IPS-18c (cell line): ENCODE measurements around the gene IRF2BP2.

Experiments used
- H3K4me3 ChIP-seq: 2 replicates; pipeline ENCODE4 v1.7.0; 2013; ENCODE audit warnings: low read depth, mild to moderate bottlenecking, low read length, moderate library complexity; ENCODE audit not compliant: insufficient read depth
- H3K9me3 ChIP-seq: one replicate; pipeline ENCODE4 v1.6.1; 2013; ENCODE audit warnings: mild to moderate bottlenecking, low read length, moderate library complexity; ENCODE audit not compliant: control insufficient read depth, insufficient read depth

Gene IRF2BP2

DNA sequence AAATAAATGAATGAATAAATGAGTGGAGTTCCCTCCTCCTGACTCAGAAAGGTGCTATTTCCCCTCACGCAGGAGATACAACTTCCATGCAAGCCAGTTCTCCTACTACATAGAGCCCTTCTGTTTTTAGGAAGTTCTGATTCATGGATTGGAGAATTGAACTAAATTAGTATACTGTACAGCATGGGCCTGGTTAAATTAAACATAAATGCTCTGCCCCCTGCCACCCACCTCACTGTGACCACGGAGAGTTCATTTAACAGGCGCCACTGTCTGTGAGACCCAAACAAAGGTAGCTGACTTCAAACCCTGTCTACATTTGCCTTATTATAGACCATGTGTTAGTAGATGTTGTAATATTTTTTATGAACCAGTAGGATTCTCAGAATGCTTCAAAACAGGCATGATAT is 9.1 kb upstream of the IRF2BP2 start:
- no peak overlapping the region for H3K4me3 ChIP-seq

DNA sequence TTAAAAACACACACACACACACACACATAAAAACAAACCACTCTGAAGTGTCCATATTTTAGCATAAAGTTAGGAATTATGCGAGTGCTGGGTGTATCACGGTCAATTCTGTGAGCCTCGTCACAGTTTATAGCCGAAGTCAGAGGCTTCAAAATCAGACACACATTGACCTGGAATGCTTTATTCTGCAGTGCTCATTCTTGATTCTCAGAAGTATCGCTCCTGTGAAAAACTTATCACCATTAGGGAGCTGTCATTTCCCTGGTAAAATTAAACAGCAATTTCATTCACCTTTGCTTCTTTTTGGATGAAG is 8.7 kb upstream of the IRF2BP2 start:
- Histone ChIP-seq H3K4me3 (no peak overlapping the region), H3K9me3 (no peaks in the 10 kb centered on the region)

More for the DNA sequence above, 9.1 kb upstream of the IRF2BP2 start:
- no peaks in the 10 kb centered on the region for H3K9me3 ChIP-seq

DNA sequence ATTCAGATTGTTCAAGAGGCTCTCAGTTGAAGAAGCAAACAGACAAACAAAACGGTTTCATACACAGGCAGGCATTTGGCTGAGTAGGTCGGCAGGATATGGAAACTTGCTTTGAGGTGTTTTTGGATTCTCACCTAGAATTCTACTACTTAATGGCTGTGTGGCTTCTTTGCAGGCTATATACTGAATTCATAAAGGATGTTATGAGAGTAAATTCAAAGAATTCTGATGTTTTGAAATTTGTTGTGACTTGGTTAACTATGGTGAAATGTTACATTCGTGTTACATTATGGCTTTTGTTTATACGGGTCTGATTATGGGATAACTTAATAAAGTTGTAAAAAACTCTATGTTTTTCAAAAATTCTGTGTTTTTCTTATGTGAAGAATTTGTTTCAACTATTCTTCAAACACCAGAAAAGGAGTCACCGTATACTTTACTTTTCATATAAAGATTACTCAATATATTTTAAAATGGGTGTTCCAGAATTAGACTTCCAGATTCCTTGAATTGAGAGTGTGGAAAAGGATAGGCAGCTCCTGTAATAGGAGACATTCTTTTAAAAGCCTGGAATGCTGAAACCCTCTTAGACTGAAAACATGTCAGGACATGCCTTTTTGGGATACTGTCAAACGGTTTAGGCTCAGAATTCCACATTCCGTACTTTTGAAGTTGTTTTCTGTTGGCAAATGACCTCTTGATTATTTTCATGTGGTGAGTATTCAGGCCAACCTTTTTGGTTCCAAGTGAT is 8.2 kb upstream of the IRF2BP2 start:
- no peaks in the 10 kb centered on the region for H3K9me3 ChIP-seq
- no peak overlapping the region for H3K4me3 ChIP-seq

DNA sequence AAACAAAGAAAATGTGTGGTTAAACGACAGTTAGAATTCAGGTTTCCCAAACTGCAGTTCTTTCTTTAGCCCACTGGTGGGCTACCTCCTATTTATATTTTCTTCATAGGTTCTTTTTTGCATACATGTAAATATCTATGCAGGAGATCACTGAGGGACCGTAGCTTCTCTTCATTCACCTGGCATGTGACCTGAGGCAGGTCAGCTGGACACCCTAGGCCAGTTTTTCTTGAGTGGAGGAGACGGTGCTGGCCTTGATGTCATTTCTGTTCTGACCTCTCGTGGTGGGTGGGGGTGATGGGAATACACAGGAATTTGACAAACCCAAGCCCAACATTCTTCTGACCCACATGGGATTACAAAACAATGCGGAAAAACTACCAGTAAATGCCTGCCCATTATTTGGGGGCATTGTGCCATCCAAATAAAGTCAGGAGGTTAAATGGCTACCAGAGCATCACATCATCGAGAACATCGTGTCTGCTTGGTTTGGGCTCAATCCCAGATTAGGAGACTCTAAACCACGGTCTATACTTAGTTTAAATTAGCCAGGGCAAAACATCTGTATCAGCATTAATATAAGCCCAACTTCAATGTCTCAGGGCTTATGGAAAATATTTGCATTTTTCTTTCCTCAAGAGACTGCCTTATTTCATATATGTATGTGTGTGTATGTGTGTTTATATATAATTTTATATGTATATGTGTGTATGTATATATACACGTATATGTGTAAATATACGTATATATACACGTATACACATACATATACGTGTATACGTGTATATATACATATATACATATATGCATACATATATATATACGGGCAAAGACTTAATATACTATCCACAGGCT is 7.4 kb upstream of the IRF2BP2 start:
- Histone ChIP-seq H3K9me3 (no peaks in the 10 kb centered on the region), H3K4me3 (no peak overlapping the region)

DNA sequence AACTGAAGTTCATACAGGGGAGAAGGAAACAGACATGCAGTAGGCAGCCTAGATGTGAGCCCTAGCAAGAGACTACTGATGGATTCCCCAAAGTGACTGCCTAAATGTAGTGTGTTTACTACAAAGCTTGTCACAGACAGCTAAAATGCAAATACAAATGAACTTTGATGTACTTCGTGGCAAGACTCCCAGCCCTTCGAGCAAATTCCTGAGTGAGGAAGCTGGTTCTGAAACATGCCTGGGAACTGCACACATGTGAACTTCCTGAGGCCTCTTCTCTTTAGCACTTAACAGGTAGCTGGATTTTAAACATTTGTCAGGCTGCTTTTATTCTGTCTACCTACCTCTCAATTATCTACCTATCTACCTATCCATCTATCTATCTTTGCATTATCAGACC is 6.7 kb upstream of the IRF2BP2 start:
- Histone ChIP-seq H3K4me3 (no peak overlapping the region), H3K9me3 (no peaks in the 10 kb centered on the region)

- H3K4me3 ChIP-seq, result no peak overlapping the region
Observed at GRCh38 chr1:234614081-234614489, 4.1 kb upstream of the IRF2BP2 start.

GRCh38 chr1:234613128-234613875 is 3.3 kb upstream of the IRF2BP2 start:
- Histone ChIP-seq H3K9me3 (no peaks in the 10 kb centered on the region), H3K4me3 (no peak overlapping the region)

More at GRCh38 chr1:234614081-234614489, 4.1 kb upstream of the IRF2BP2 start:
- no peaks in the 10 kb centered on the region for H3K9me3 ChIP-seq

DNA sequence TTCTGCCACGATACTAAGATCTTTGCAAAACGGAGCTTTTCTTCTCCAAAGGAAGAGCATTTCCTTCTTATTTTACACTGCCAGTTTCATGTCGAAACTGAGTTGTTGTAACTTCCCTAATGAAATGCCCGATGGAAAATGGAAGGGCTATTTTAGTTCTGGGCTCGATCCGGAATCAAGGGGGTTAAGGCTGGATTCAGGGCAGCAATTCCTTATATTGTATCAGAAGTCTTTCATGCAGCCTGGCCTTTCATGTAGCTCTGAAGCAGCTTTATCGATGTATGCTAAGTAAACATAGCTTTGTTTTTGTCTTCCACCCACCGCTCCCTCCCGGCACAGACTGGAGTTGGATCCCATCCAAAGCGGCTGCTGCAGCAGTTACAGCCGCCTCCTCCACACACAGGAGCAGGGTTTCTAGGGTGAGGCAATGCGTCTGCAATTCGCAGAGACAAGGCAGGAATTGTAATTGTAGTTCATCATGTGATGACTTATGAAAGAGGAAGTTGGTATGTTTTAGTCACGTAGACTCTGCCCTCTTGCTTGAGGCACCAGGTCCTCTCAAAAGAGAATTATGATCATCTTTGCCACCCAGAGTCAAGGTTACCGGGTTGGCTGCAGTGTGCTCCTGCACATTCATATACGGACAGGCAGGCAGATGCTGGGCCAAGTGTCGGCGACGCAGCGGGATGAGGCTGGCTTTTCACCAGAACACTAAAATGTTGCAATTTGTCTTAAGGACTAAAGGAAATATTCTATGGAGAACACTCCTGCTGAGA is 2.6 kb upstream of the IRF2BP2 start:
- Histone ChIP-seq H3K4me3 (no peak overlapping the region), H3K9me3 (no peaks in the 10 kb centered on the region)

- peak overlapping the region; percentile 78; the same call in 1 of the 2 replicates for H3K4me3 ChIP-seq
- no peaks in the 10 kb centered on the region for H3K9me3 ChIP-seq
Observed at GRCh38 chr1:234611847-234612351, 1.9 kb upstream of the IRF2BP2 start.

DNA sequence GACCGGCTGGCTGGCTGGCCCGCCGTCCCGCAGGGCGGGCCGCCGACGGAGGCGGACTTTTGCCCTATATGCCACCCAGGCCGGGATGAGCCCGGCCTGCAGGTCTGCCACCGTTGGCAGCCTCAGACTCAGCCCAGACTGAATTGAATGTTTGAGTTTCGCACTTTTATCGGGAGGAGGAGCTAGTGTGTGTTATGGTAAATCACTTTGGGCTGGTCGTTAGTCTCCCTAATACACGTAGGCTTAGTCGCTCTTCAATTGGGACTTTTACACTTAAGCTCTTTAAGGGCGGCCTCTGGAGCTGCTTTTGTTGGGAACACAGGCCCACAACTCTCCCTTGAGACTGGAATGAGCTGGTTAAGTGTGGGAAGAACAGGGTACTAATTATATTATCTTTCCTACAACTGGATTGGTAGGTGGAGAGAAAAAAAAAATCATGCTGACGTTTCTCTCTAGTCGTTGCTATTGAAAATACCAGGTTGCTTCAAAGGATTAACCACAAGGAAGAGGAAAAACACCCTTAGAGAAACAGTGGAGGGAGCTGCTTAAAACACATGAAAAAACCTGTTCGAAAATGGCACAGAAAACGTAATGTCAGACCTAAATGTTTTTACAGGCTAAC is 1.4 kb upstream of the IRF2BP2 start:
- Histone ChIP-seq H3K9me3 (no peaks in the 10 kb centered on the region), H3K4me3 (peak overlapping the region; percentile 78)

DNA sequence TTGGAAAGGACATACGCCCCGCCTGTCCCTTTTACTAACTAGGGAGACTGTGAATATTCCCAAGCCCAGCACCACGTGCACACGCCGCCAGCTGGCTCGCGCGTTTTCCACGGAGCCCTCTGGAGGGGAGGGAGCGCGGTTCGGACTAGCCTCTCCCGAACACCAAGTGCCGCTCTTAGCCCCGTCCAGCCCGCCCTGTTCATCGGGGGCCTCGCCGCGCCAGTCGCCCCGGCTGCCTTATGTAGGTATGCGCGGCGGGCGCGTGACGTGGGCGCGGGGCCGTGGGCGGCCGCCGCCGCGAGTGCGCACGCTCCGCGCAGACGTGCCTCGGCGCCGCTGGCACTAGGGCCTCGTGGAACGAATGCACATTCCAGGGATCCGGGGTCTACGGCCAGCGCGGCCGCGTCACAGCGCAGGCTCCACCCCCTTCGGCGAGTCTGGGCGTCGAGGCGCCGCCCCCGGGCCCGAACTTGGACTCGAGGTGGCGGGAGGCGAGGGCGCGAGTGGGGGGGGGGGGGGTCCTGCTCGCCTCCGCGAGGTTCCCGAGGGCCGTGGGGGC is 767 bp upstream of the IRF2BP2 start:
- peak overlapping the region; percentile 78 for H3K4me3 ChIP-seq
- H3K9me3 ChIP-seq, result peaks cover 1% of the 10 kb centered on the region

- Histone ChIP-seq H3K9me3 (peaks cover 2% of the 10 kb centered on the region), H3K4me3 (no peak overlapping the region; the same call in 1 of the 2 replicates)
Observed at GRCh38 chr1:234609691-234610042, 311 bp downstream of the IRF2BP2 start.

GRCh38 chr1:234608911-234609690 is 877 bp downstream of the IRF2BP2 start:
- peak overlapping the region; percentile 71 for H3K4me3 ChIP-seq
- peaks cover 2% of the 10 kb centered on the region for H3K9me3 ChIP-seq

GRCh38 chr1:234608025-234608910 is 1.7 kb downstream of the IRF2BP2 start:
- Histone ChIP-seq H3K4me3 (peak overlapping the region; percentile 71), H3K9me3 (peaks cover 2% of the 10 kb centered on the region)
